HG03460 (cell line): ENCODE data around the gene REV3L.

ENCODE experiments used
- ATAC-seq: cut with Tn5 transposase; IDR thresholded peaks from one replicate; pipeline ENCODE4 v1.9.1; 2021; ENCODE audit not compliant: unreplicated experiment

REV3L gene

GRCh38 chr6:111427341-111428116, 55.5 kb downstream of the REV3L start:
- ATAC-seq, result peak; percentile 65

- no peak for ATAC-seq
Observed at GRCh38 chr6:111423960-111424846, 58.8 kb downstream of the REV3L start.

GRCh38 chr6:111423055-111423633, 59.9 kb downstream of the REV3L start:
- ATAC-seq, result no peak

DNA sequence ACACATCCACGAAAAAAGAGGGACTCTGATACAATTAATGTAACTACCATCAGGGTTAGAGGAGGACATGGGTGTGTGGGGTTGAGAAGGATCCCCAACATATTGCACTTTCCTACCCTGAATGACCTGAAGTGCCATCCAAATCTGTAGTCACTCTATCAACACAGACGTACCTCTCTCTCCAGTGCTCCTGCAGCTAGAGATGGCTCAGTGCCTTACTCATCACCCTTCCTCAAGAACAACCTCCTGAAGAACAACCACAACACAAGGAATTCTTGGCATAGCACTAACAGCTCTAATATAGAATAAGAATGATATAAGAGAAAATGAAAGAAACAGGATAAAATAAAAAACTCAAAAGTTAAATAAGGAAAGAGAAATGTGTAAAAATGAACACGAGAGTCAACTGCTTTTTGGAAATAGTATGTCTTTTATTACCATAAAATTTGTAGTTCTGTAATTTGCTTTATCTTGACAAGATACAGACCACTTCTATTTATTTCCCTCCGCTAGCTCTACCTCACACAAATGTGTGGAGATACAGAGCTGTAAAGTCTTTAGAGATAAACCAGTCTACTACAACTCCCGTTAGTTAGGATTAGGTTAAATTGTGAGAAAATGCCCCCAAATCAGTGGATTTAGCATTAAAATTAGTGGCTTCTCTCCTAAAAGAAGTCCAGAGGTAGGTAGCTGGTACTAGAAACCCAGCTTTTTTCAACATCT, 63.9 kb downstream of the REV3L start:
- no peak for ATAC-seq

- ATAC-seq, result no peak
Observed at GRCh38 chr6:111417946-111418345, 65.1 kb downstream of the REV3L start.

GRCh38 chr6:111417181-111417585, 65.8 kb downstream of the REV3L start:
- no peak for ATAC-seq

- no peak for ATAC-seq
Observed at GRCh38 chr6:111416529-111416928, 66.5 kb downstream of the REV3L start.

- ATAC-seq, result no peak
Observed at GRCh38 chr6:111414373-111414772, 68.6 kb downstream of the REV3L start.

DNA sequence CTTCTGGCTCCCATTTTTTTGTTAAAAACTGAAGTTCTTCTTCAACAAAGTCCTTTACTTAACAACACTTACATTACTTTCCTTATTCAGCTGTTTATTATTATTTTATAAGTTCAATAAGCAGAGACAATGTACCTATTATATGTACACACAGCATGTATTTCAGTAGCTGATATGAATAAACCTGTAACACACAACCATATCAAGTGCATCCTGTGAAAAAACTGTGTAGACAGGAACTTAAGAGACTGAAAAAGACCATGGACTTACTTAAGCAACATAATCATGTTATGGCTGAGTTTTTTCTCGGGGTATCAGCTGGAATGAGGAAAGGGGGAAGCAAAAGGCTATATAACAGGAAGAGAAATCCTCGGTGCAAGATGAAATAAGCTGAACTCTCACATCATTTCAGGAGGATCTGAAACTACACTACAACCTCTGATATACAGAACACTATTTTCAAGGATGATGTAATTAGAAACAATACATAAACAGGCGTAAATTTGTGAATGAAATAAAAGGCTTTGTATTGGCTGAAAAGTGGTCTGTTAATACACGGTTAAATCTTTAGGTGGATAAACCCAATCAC, 70.9 kb downstream of the REV3L start:
- ATAC-seq, result peak; percentile 62

DNA sequence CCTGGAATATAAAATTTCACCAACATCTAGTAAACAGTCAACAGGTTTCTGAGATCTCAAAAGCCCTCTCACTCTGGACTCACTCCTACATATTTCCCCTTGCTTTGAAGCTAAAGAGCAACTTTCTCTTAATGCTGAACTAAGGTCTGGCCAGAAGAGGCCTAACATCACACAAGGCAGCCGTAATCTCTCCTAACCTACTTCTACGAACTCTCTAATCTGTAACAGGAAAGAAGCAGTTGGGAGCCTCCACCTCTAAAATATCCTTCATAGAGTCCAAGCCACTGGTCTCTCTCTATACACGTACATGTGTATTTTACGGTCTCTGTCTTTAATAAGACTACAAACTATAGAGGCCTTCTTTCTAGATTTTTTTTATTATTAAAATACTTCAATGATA, 72.0 kb downstream of the REV3L start:
- no peak for ATAC-seq

DNA sequence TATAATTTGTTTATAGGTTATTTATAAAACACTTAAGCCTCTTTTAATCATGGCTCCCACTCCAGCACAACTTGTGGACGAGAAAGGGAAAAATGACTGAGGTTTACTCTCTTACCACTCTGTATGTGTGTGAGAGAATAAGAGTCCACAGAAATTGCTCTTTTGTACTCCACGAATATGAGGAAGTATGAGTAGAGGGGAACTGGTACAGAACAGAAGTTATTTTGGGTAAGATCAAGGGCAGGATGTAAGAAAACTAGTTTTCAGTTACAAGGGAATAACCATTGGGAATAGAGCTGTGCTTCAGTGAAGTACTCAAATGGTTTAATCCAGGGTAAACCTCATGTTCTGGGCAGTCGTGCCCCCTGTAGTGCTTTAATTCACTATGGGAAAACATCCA, 72.6 kb downstream of the REV3L start:
- ATAC-seq, result no peak

GRCh38 chr6:111409430-111409829, 73.6 kb downstream of the REV3L start:
- no peak for ATAC-seq

DNA sequence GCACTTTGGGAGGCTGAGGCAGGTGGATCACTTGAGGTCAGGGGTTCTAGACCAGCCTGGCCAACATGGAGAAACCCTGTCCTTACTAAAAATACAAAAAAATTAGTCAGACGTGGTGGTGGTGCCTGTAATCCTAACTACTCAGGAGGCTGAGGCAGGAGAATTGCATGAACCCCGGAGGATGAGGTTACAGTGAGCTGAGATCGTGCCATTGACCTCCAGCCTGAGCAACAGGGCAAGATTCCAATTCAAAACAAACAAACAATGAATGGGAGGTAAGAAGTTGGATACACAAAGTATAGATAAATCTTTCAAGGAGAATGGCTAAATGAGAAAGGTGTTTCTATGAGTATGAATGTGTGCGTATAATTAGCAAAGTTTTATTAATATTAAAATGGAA, 75.3 kb downstream of the REV3L start:
- ATAC-seq, result no peak

- ATAC-seq, result peak; percentile 99
Observed at GRCh38 chr6:111406200-111406721, 76.8 kb downstream of the REV3L start.

DNA sequence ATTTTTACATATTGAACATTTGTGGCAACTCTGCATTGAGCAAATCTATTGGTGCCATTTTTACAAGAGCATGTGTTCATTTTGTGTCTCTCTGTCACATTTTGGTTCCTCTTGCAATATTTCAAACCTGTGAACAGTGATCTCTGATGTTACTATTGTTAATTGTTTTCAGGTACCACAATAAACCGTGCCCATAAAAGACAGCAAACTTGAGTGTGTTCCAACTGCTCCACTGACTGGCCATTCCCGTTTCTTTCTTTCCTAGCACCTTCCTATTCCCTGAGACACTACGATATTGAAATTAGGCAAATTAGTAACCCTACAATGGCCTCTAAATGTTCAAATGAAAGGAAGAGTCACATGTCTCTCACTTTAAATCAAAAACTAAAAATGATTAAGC, 79.6 kb downstream of the REV3L start:
- no peak for ATAC-seq

DNA sequence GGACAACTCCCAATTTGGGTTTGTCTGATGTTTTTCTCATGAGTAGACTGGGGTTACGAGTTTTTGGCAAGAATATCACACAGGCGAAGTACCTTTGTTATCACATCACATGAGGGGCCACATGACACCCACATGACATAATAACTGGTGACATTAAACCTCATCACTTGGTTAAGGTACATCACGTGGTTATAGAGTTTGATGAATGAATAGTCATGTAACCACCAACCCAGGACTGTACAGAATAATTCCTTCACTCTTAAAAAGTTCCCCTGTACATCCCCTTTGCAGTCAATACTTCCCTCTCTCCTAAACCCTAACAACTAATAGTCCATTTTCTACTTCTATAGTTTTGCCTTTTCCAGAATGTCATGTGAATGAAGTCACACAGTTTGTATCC, 83.4 kb downstream of the REV3L start:
- ATAC-seq, result no peak

GRCh38 chr6:111388681-111389080, 94.3 kb downstream of the REV3L start:
- ATAC-seq, result no peak

- no peak for ATAC-seq
Observed at GRCh38 chr6:111382476-111383294, 100.3 kb downstream of the REV3L start.

- ATAC-seq, result no peak
Observed at GRCh38 chr6:111381728-111382127, 101.3 kb downstream of the REV3L start.

DNA sequence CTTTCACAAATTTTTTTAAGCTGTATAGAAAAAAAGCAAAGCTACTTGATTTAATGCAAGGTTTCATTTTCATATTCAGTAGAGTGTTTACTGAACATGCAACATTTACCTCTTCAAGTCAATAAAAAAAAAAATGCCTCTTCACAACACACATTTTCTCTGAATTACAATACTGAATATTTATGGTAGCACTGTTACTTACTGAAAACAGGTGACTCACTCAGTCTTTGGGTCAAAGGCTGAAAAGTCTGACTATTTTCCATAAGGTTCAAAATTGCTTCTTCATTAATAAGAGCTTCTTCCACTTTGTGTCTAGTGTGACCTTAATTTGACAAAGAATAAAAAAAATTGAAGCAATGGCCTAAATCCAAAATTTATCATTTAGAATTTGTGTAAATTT, 101.9 kb downstream of the REV3L start:
- no peak for ATAC-seq
